H1 (cell line): ENCODE results near the gene CD300H. TPM values are rescaled to one million over a fixed set of nuclear protein-coding genes. Genes with fewer than 3 reads are reported as not detected.

Source experiments
- GABPA ChIP-seq: IDR thresholded peaks from 2 replicates; pipeline ENCODE4 v1.6.1; 2011; ENCODE audit warnings: mild to moderate bottlenecking, low read length, moderate library complexity, borderline replicate concordance; ENCODE audit not compliant: insufficient read depth
- polyA plus RNA-seq, 7 experiments: library from polyadenylated mRNA; depleted of rRNA in 3 of 7; stranded (reverse) in 5 of 7; unstranded in 2 of 7; fragments of >200 nt in 5 of 7; fragments of 200-250 nt in 2 of 7; gene quantifications; 1 replicate in 5 of 7; 2 replicates in 1 of 7; 4 replicates in 1 of 7; pipeline versions ENCODE4 v1.2.1 to v1.2.3, GENCODE V29; 2011 to 2013; ENCODE audit warnings: missing spikeins in 2 of 7, mixed read lengths in 2 of 7
- total RNA-seq: library from RNA; stranded (reverse); fragmentation: NEBNext Ultra II Directional; extraction: Animal tissue kit (Norgen Biotek cat#: 25700); gene quantifications from 2 replicates; pipeline ENCODE4 v1.2.1, GENCODE V29; 2021

CD300H gene
- total and polyA plus RNA-seq, 2 of the 8 experiments (the other 6 are each of a cell fraction or from before 2014, with no cell fraction given) = not detected

GRCh38 chr17:74525781-74526288, 41.5 kb downstream of the CD300H start (continued):
- no peak for TF ChIP-seq GABPA
